C4-2B (cell line): ENCODE measurements around the gene SERPINE1.

Source experiments
- CTCF ChIP-seq: fragments of 450-650 bp; conservative IDR thresholded peaks from 2 replicates; pipeline ENCODE4 v1.5.1; 2017; ENCODE audit warnings: mild to moderate bottlenecking
- ZFX ChIP-seq: fragments of 450-650 bp; IDR thresholded peaks from 2 replicates; pipeline ENCODE4 v1.6.1; 2017

- TF ChIP-seq CTCF (no peak), ZFX (no peak)
Observed at GRCh38 chr7:101170617-101171441, 43.9 kb downstream of the SERPINE1 start.
